ENCODE data around the gene SHROOM2.

SHROOM2 gene

GRCh38 chrX:9867753-9868152 lies 81.5 kb downstream of the SHROOM2 start:
- no peak for DNase-seq

- no peak for DNase-seq
Measured at GRCh38 chrX:9871701-9872268, 85.6 kb downstream of the SHROOM2 start.

GRCh38 chrX:9873360-9873759 lies 87.1 kb downstream of the SHROOM2 start:
- no peak for DNase-seq

GRCh38 chrX:9873952-9874351 lies 87.7 kb downstream of the SHROOM2 start:
- DNase-seq = peak; percentile 10

- DNase-seq = no peak
Measured at GRCh38 chrX:9874483-9874882, 88.3 kb downstream of the SHROOM2 start.

- no peak for DNase-seq
Measured at GRCh38 chrX:9875801-9876200, 89.6 kb downstream of the SHROOM2 start.

- no peak for DNase-seq
Measured at GRCh38 chrX:9876201-9876600, 90.0 kb downstream of the SHROOM2 start.

GRCh38 chrX:9878146-9878820 lies 92.1 kb downstream of the SHROOM2 start:
- no peak for DNase-seq

- no peak for DNase-seq
Measured at GRCh38 chrX:9880237-9880636, 94.0 kb downstream of the SHROOM2 start.

- no peak for DNase-seq
Measured at GRCh38 chrX:9880870-9881269, 94.6 kb downstream of the SHROOM2 start.

- DNase-seq = no peak
Measured at GRCh38 chrX:9882669-9883446, 96.6 kb downstream of the SHROOM2 start.

- no peak for DNase-seq
Measured at GRCh38 chrX:9884031-9884779, 98.0 kb downstream of the SHROOM2 start.

GRCh38 chrX:9885150-9885549 lies 98.9 kb downstream of the SHROOM2 start:
- peak; percentile 40 for DNase-seq

- no peak for DNase-seq
Measured at GRCh38 chrX:9887659-9888297, 101.5 kb downstream of the SHROOM2 start.

GRCh38 chrX:9888953-9889470 lies 102.8 kb downstream of the SHROOM2 start:
- no peak for DNase-seq

GRCh38 chrX:9890681-9891091 lies 104.5 kb downstream of the SHROOM2 start:
- no peak for DNase-seq

- no peak for DNase-seq
Measured at GRCh38 chrX:9895225-9895912, 109.1 kb downstream of the SHROOM2 start.

GRCh38 chrX:9897761-9898161 lies 111.5 kb downstream of the SHROOM2 start:
- DNase-seq = no peak

GRCh38 chrX:9899640-9900111 lies 113.4 kb downstream of the SHROOM2 start:
- DNase-seq = peak; percentile 16

- no peak for DNase-seq
Measured at GRCh38 chrX:9902656-9903055, 116.4 kb downstream of the SHROOM2 start.

GRCh38 chrX:9903146-9903545 lies 116.9 kb downstream of the SHROOM2 start:
- DNase-seq = peak; percentile 6

- DNase-seq = no peak
Measured at GRCh38 chrX:9905288-9905687, 119.1 kb downstream of the SHROOM2 start.
